ENCODE results near the gene LMNTD2. TPM values are rescaled to one million over a fixed set of nuclear protein-coding genes. Genes with fewer than 3 reads are reported as not detected.

The LMNTD2 gene
- total RNA-seq, 1 experiment from 2014 or later, result 6.1 TPM

- Mint-ChIP-seq H3K36me3 (ENCODE audit: insufficient read depth, unreplicated experiment) (peaks cover 9% of the 10 kb centered on the region), H3K27ac (ENCODE audit: low read depth, unreplicated experiment) (no peak overlapping the region), H3K9me3 (ENCODE audit: unreplicated experiment) (no peaks in the 10 kb centered on the region), H3K27me3 (ENCODE audit: insufficient read depth, unreplicated experiment) (no peaks in the 10 kb centered on the region), H3K4me3 (ENCODE audit: unreplicated experiment) (no peak overlapping the region), H3K4me1 (ENCODE audit: insufficient read depth, unreplicated experiment) (peaks cover 14% of the 10 kb centered on the region)
- DNase-seq (ENCODE audit: unreplicated experiment), result no peak
- intact Hi-C loops (cut with micrococcal nuclease), result no loop called here
- no TSS peak for BruUV-seq (replicated peaks)
- no peak for TF ChIP-seq CTCF (IDR thresholded peaks at IDR 0.05; ENCODE audit: unreplicated experiment)
- CTCF ChIA-PET, result no interaction called here
- POLR2A ChIA-PET, result interaction anchor here (0.6 kb wide), 1 partner anchor 351 kb away, joined by 3 read pairs; the partner anchor contains the start of genes BET1L and RIC8A
Measured at GRCh38 chr11:558503-558902, 2.0 kb downstream of the LMNTD2 start.

- H3K4me3 Mint-ChIP-seq (ENCODE audit: unreplicated experiment), result no peak overlapping the region
- no TSS peak for BruUV-seq (replicated peaks)
- ChIA-PET POLR2A (interaction anchor here (1.4 kb wide), 1 partner anchor 18 kb away, joined by 5 read pairs; no protein-coding TSS in a partner anchor), CTCF (interaction anchor here (0.7 to 1.0 kb wide), 2 partner anchors 8 to 124 kb away, joined by 3 read pairs; no protein-coding TSS in a partner anchor)
- no peak overlapping the region for H3K27ac Mint-ChIP-seq (ENCODE audit: low read depth, unreplicated experiment)
- DNase-seq (ENCODE audit: unreplicated experiment), result no peak
- H3K36me3 Mint-ChIP-seq (ENCODE audit: insufficient read depth, unreplicated experiment), result peaks cover 7% of the 10 kb centered on the region
- intact Hi-C loops (cut with micrococcal nuclease), result no loop called here
- no peaks in the 10 kb centered on the region for H3K9me3 Mint-ChIP-seq (ENCODE audit: unreplicated experiment)
- peaks cover 14% of the 10 kb centered on the region for H3K4me1 Mint-ChIP-seq (ENCODE audit: insufficient read depth, unreplicated experiment)
- H3K27me3 Mint-ChIP-seq (ENCODE audit: insufficient read depth, unreplicated experiment), result no peaks in the 10 kb centered on the region
- TF ChIP-seq CTCF (IDR thresholded peaks at IDR 0.05; ENCODE audit: unreplicated experiment), result no peak
Measured at GRCh38 chr11:557328-558132, 3.0 kb downstream of the LMNTD2 start.

GRCh38 chr11:556662-557256 is 3.8 kb downstream of the LMNTD2 start:
- Mint-ChIP-seq H3K4me3 (ENCODE audit: unreplicated experiment) (no peak overlapping the region), H3K27ac (ENCODE audit: low read depth, unreplicated experiment) (no peak overlapping the region), H3K9me3 (ENCODE audit: unreplicated experiment) (no peaks in the 10 kb centered on the region), H3K4me1 (ENCODE audit: insufficient read depth, unreplicated experiment) (peaks cover 14% of the 10 kb centered on the region), H3K36me3 (ENCODE audit: insufficient read depth, unreplicated experiment) (peaks cover 7% of the 10 kb centered on the region), H3K27me3 (ENCODE audit: insufficient read depth, unreplicated experiment) (no peaks in the 10 kb centered on the region)
- no TSS peak for BruUV-seq (replicated peaks)
- ChIA-PET CTCF (interaction anchor here (0.6 to 1.0 kb wide), 3 partner anchors 9 to 125 kb away, joined by 3 to 4 read pairs (median 3); partner anchors contain the start of gene IRF7), POLR2A (interaction anchor here (0.6 to 1.4 kb wide), 3 partner anchors 11 to 19 kb away, joined by 3 to 5 read pairs (median 4); no protein-coding TSS in a partner anchor)
- DNase-seq (ENCODE audit: unreplicated experiment), result no peak
- TF ChIP-seq CTCF (IDR thresholded peaks at IDR 0.05; ENCODE audit: unreplicated experiment), result no peak
- intact Hi-C loops (cut with micrococcal nuclease), result no loop called here
